Mesenchymal stem cell (in vitro differentiated cells and primary cell): Measurements from ENCODE around the gene AFTPH. TPM values are rescaled to one million over a fixed set of nuclear protein-coding genes. Genes with fewer than 3 reads are reported as not detected.

ENCODE experiments used
- small RNA-seq: library from polyadenylated mRNA; stranded (forward); fragments of <200 nt; extraction: miRNeasy Mini kit (QIAGEN cat#:217004); gene quantifications from one replicate; pipeline ENCODE3, GENCODE V24; 2013; ENCODE audit warnings: low read depth

AFTPH gene

Small RNA genes lying within 50 kb of the gene (small RNA-seq; reads per million reads assigned to genes)
- gene RNU6-100P: not detected
